GM11168 (cell line): ENCODE measurements around the gene MYOZ2.

Source experiments
- in situ Hi-C: fragments of 300-500 bp; cut with MboI; formaldehyde crosslinking; loops from one replicate; pipeline ENCODE4 v1.12.0; 2022; ENCODE audit warnings: low sequenced_read_pairs; ENCODE audit not compliant: unreplicated experiment

The MYOZ2 gene

DNA sequence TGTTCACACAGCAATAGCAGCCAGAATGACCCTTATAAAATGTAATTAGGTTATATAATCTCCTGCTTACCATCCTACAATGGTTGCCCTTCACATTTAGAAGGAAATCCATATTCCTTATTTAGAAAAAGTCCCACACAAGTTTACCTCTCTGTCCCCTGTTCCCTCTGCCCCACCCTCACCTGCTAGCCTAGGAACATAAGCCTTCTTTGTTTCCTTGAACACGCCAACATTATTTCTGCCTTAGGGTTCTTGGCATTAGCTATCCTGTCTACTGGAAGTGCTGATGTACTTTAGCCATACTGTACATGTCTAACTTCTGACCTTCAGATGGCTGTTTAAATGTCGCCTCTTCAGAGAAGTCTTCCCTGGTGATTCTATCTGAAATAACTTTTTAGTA is 48.5 kb downstream of the MYOZ2 start:
- in situ Hi-C loops, result no loop called here

DNA sequence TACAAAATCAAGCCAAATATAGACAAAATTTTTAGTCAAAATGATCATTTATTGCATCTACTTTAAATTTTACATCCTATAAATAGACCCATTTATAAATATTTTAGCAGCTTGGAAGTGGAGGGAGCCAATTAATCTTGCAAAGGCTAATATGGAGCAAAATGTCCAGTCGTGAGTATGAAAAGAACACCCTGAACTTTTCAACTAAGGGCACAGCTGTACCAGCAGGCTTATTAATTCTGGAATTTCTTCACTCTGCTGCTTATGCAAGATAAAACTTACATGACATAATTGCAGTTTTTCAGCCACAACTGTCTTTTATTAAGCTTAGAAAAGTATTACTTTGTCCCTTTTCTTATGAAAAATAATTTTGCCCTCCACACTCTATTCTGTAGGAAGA is 54.0 kb downstream of the MYOZ2 start:
- in situ Hi-C loops, result no loop called here

DNA sequence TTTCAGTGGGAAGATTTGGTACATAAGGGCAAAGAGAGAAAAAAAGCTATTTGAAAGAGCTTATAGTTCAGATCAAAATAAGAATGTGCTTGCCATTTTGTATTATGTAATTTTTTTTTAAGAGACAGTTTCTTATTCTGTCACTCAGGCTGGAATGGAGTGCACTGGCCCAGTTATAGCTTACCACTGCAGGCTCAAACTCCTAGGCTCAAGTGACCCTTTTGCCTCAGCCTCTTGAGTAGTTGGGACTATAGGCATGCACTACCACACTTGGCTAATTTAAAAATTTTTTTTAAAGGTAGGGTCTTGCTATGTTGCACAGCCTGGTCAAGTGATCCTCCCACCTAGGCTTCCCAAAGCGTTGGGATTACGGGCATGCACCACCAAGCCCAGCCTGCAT is 54.7 kb downstream of the MYOZ2 start:
- in situ Hi-C loops, result no loop called here

DNA sequence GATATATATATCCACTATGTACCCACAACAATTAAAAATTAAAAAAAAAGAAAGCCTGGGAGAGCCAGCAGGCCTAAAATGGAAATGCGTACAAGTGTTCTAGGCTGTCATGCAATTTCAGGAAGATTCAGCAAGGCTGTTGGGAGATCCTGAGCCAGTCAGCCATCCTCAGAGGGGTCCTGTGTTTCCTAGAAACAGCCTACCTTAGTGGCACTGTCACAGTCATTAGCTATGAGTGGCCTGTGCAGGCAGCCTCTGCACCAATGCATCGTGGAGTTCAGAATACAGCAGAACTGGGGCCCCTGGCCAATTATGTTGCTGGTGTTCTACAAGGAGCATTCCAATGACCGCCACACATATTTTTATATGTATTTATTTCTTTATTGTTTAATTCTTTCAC is 55.9 kb downstream of the MYOZ2 start:
- in situ Hi-C loops, result no loop called here

DNA sequence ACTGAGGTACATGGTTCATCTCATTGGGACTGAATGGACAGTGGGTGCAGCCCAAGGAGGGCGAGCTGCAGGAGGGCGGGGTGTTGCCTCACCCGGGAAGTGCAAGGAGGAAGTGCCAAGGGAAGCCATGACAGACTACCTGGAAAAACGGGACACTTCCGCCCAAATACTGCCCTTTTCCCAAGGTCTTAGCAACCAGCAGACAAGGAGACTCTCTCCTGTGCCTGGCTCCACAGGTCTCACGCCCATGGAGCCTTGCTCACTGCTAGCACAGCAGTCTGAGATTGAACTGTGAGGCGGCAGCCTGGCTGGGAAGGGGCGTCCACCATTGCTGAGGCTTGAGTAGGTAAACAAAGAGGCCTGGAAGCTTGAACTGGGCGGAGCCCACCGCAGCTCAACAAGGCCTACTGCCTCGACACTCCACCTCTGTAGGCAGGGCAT is 62.2 kb downstream of the MYOZ2 start:
- in situ Hi-C loops, result no loop called here

DNA sequence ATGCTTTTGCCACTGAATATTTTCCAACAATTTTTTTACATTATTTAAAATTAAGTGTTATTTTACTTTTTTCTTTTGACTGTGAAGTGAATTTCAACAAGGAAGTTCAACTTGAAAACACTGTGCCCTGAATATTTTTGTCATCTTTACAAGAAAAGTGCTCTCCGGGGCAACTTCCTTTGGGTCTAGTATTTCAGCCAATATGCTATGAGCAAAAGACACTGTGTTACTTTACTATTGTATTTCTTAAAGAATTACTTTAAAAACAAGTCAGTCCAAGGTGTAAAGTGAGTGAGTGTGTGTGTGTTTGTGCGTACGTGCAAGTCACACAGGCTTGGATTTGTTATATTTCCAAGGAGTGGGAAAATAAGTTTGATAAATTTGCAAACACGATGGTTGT is 69.3 kb downstream of the MYOZ2 start:
- in situ Hi-C loops, result no loop called here

DNA sequence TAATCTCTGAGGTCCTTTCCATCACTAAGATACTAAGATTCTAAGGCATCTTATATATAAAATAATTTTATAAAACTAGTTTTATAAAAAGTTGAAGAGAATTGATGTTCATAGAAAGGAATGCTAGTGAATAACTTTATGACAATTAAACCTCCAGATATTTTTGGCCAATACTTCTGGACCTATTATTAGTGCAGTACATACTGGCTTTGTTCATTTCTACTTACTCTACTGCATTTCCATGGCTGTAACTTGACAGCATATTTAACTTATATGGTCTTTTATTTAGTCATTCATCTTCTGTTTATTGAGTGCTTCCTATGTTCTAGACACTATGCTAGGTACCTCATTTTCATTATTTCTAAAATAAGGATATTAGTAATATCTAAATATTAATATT is 70.1 kb downstream of the MYOZ2 start:
- in situ Hi-C loops, result no loop called here

DNA sequence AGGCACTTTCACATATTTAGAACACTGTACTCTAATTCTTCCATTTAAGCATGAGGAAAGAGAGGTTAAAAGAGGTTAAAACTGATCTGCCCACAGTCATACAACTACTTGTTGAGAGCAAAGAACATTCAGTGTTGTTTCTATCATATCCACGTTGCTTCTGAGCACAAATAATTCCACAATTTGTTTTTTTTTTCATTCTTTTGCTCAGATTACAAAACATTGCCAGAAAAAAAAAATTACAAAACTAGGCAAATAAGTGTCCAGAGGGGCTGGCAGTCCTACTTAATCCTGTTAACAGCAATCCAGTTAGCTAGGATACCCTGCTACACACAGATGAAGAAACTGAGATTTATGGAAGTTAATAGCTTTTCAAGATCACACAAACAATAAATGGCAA is 70.5 kb downstream of the MYOZ2 start:
- in situ Hi-C loops, result no loop called here

DNA sequence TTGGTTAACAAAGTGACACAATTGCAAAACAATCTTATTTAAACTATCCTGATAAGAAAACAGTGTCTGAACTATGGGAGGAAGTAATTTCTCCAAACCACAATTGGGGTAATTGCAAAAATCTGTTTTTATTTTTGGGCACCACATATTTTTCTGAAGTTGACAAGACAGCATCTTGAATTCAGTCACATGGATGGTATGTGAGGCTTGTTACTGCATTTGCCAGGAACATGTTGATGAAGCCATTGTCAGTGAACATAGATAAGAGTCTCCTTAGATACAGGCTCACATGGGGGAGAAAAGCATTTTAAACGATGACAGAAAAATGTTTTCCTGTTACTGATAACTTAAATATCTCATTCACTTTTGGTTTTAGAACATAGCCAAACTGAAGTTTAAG is 71.4 kb downstream of the MYOZ2 start:
- in situ Hi-C loops, result no loop called here

DNA sequence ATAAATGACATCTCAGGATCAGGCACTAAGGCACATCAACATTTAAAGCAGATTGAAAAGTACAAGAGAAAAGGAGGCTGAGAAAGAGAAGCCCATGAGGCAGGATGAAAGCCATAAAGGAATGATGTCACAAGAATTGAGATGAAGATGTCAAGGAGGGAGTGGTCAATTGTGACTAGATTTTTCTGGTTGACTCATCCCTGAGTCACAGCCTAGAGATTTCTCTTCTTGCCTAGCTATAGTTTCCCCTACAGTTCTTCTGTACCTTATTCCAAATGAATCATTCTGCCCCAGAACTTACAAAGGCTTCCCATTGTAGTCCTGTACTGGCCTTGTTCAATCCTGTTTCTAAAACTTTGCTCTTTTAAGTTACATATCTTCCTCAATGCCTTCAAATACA is 73.4 kb downstream of the MYOZ2 start:
- in situ Hi-C loops, result no loop called here

DNA sequence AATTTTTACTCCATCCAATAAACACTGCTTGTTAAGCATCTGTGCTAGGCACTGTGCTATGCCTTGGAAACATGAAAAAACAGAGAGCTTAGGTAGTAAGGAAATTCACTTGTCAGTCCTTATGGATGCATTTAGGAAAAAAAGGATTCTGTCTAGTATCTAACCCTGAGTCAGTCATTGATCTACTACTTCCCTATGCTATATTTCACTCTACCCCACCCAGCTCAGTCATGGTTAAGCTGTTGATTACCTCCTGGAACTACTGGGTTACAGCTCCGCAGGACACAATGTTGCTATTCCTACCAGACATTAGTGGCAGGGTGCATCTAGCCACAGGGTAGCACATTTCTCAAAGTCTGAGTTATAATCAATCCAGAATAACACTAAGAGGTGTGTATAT is 74.0 kb downstream of the MYOZ2 start:
- in situ Hi-C loops, result no loop called here

DNA sequence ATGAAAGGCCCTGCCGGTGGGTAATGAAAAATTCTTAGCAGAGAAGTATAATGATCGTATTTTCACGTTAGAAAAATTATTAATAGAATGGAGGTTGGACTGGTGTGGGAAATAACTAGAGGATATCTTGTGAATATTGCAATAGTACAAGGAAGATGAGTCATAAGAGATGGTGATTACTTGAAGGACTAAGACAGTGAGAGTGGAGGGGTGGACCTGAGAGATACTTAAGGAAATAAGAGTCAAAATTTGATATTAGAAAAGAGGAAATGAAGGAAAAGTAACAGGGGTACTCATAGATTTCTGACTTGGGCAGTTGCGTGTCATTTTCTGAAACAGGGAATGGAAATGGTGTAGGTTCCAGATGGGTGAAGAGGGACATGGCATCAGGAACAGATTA is 75.1 kb downstream of the MYOZ2 start:
- in situ Hi-C loops, result no loop called here

DNA sequence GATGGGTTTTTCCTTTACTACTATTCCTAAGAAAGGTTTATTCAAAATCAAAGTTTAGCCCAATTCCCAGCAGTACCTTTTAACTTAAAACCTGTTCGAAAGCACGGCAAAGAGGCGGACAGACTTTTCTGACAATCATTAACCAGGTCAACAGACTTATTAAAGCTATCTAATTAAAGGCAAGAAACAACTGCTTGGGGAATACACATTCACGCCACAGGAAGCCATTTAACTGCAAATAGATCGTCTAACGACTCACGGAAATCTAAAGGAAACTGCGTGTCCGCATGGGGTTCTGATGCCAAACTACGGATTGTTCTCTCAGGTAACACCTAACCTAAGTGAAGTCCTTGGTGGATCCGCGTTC is 76.2 kb downstream of the MYOZ2 start:
- in situ Hi-C loops, result no loop called here

DNA sequence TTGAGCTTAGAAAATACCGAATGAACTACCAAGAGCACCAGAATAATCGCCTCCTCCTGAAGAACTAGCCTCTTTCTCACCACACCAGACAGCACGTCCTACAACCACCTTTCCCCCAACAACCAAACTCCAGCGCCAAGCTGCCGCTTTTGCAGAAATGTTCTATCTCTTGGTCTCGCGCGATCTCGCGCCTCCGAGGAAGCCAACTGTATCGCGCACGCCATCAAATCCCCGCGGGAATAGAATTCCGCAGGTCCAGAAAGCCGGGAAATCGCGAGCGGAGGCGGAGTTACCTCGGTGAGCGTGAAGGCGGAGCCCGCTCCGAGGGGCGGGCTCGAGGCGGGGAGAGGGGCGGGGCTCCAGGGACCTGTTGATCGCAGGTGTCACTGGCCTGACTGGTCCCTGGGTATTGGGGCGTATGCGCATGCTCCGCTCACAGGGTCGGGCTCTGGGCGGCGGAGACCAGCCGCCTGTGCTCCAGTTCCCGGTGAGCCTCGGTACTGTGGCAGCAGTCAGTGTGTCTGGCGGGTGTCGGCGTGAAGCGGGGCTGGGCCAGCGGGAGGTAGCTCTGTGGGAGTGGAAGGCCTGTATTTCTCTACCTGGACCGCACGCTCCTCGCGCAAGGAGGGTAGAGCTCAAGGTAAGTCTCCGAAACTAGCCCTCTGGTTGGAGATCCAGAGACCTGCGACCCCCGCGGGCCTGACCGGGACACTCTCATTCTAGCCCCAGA is 76.8 kb downstream of the MYOZ2 start, which contains the start of gene USP53:
USP53 (plus strand) TSS at position 480 of the 730 bp plus-strand sequence. CDS start 27,047 bp downstream, outside the sequence.
- in situ Hi-C loops, result no loop called here

DNA sequence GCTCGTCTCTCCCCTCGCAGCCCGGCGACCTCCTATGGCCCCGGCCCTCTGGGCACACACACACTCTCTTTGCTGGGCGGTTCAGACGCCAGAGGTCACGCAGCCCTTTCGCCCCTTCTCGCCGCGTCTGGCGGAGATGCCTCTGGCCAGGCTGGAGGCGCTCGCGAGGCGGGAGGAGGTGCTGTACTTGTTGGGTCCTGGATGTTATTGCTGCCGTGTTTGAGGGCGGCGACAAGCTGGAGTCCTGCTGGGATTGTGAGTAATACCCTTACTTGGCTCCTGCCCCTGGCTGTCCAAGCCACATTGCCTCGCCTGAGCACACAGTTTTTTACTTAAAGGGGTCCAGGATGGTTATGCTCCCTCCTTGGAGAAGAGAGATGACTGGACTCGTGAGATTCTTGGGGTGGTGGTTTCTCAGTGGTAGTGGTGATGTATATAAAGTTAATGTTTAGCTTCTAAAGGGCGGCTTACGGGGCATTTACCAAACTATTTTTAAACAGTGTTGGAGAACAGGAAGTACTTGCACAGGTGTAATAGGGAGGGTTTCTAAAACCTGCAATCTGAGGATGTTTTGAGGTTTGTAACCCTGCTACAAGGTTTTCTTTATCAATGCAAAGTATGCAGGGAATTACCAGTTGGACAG is 77.5 kb downstream of the MYOZ2 start:
- in situ Hi-C loops, result no loop called here

DNA sequence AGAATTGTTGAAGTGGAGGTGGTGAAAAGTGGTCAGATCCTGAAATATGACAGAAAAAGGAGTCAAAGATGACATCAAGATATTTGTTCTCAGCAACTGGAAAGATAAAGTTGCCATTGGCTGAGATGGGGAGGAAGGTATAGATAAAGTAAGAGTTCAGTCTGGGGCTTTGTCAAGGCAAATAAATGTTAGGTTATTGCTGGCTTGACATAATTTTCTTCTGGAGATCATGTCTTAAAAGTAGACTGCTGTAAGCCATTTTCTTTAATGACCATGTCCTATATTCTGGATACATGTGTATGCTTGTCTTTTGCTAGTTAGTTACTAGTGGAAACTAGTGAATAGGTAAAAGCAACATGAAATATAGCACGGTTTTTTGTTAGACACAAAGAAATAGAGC is 82.5 kb downstream of the MYOZ2 start:
- in situ Hi-C loops, result no loop called here

DNA sequence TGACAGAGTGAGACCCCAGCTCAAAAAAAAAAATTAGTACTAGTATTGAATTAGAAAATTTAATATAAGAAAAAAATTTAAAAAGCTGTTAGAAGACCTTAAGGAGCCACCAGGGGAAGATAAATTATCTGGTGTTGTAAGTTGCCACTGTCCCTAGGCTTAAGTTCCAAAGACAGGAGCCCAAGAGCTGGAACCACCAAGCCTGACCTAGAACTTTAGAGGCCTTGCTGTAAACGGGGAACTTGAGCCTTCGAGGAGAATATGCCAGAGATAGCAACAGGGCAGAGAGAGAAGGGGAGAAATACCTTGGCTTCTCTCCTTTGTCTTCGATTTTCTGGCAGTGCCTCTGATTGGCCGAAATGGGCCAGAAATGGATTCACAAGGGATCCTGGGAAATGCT is 85.8 kb downstream of the MYOZ2 start:
- in situ Hi-C loops, result no loop called here

DNA sequence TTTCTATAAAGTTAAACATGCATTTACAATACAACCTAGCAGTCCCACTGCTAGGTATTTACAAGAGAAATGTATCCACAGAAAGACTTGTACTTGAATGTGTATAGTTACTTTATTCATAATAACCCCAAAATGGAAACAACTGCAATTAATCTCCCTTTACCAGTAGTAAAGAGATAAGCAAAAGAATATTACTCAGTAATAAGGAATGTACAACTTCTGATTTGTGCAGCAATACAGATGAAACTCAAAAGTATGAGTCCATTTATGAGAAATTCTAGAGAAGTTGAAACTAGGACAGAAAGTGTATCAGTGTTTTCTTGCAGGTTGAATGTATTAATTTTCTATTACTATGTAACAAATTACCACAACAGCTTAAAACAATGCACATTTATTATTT is 92.1 kb downstream of the MYOZ2 start:
- in situ Hi-C loops, result no loop called here

DNA sequence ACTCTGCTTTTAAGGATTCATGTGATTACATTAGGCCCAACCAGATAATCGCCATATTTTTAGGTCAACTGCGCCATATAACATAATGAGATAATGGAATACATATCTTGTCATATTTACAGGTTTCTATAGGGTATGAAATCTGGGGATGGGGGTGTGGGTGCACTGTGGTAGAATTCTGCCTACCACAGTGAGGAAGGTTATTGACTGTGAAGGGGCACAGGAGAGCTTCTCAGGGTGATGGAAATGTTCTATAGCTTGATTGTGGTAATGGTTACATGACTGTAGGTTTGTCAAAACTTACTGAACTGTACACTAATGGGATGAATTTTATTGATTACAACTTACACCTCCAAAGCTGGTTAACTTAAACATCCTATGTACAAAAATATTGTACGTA is 92.8 kb downstream of the MYOZ2 start:
- in situ Hi-C loops, result no loop called here

DNA sequence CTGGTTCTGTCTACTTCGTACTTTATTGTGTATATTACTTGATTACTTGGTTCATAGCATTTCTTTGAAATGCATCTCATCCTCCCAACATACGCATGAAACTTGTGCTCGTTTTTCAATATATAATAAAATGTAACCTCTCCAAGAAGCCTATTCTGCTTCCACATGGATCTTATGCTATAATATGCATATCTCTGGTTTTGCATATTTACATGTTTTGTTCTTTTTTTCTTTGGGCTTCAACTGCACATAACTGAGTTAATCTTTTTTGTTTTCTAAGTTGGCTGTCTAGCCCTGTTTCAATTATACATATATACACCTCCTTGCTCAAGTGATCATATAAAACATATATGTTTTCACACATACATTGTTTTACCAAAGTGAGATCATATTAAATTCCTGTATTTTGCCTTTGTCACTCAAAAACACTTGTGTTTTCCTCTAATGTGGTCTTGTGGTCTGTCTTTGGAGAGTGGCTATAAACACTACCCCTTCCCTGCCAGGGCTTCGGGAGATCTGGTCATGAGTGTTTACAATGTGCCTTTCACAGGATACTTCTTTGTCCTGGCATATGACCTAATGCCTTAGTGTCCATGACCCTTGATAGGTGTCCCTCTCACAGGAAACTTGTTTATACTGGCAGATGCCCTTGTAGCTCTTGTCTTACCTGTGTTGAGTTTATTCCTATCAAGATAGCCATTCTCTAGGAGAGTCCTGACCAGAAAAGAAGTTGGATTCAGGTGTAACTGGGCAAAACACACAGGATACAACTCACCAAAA is 94.5 kb downstream of the MYOZ2 start:
- in situ Hi-C loops, result no loop called here

DNA sequence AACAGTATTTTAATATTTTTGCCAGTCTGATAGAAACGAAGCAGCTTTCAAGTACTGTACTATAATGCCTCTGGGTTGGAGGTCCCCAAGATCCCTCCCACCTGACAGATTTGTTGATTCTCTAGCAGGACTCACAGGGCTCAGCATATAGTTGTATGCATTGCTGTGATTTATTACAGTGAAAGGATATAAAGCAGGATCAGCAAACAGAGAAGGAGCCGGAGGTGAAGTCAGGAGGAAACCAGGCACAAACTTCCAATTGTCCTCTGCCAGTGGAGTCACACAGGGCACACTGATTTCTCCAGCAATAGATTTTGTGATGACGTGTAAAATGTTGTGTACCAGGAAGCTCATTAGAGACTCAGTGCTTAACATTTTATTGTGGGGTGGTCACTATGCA is 95.9 kb downstream of the MYOZ2 start:
- in situ Hi-C loops, result no loop called here
